ENCODE data around the gene MAP7.

The MAP7 gene

GRCh38 chr6:136582711-136583471 lies 32.7 kb upstream of the MAP7 start:
- in situ Hi-C loops (cut with HindIII; ENCODE audit: low pct_unique_long_range_greater_than_20kb, low sequenced_read_pairs) = no loop called here
- DNase-seq (ENCODE audit: low read depth in 1 of 2, low spot score in 1 of 2) = peak; percentile 11 to 46
- TF ChIP-seq JUND (IDR thresholded peaks at IDR 0.05; ENCODE audit: low read depth) = no peak

GRCh38 chr6:136579800-136580199 lies 29.6 kb upstream of the MAP7 start:
- in situ Hi-C loops (cut with HindIII; ENCODE audit: low pct_unique_long_range_greater_than_20kb, low sequenced_read_pairs) = no loop called here
- TF ChIP-seq JUND (IDR thresholded peaks at IDR 0.05; ENCODE audit: low read depth) = no peak
- no peak for DNase-seq (ENCODE audit: low read depth in 1 of 2, low spot score in 1 of 2)

GRCh38 chr6:136576821-136577220 lies 26.6 kb upstream of the MAP7 start:
- TF ChIP-seq JUND (IDR thresholded peaks at IDR 0.05; ENCODE audit: low read depth) = no peak
- DNase-seq (ENCODE audit: low read depth in 1 of 2, low spot score in 1 of 2) = peak in 1 of 2 experiments; percentile 25
- in situ Hi-C loops (cut with HindIII; ENCODE audit: low pct_unique_long_range_greater_than_20kb, low sequenced_read_pairs) = no loop called here

GRCh38 chr6:136571496-136571895 lies 21.3 kb upstream of the MAP7 start:
- in situ Hi-C loops (cut with HindIII; ENCODE audit: low pct_unique_long_range_greater_than_20kb, low sequenced_read_pairs) = no loop called here

GRCh38 chr6:136571065-136571464 lies 20.8 kb upstream of the MAP7 start:
- DNase-seq (ENCODE audit: low read depth in 1 of 2, low spot score in 1 of 2) = no peak
- in situ Hi-C loops (cut with HindIII; ENCODE audit: low pct_unique_long_range_greater_than_20kb, low sequenced_read_pairs) = no loop called here
- TF ChIP-seq JUND (IDR thresholded peaks at IDR 0.05; ENCODE audit: low read depth) = no peak

More at GRCh38 chr6:136571496-136571895, 21.3 kb upstream of the MAP7 start:
- DNase-seq (ENCODE audit: low read depth in 1 of 2, low spot score in 1 of 2) = no peak
- no peak for TF ChIP-seq JUND (IDR thresholded peaks at IDR 0.05; ENCODE audit: low read depth)

- in situ Hi-C loops (cut with HindIII; ENCODE audit: low pct_unique_long_range_greater_than_20kb, low sequenced_read_pairs) = no loop called here
- no peak for TF ChIP-seq JUND (IDR thresholded peaks at IDR 0.05; ENCODE audit: low read depth)
- DNase-seq (ENCODE audit: low read depth in 1 of 2, low spot score in 1 of 2) = no peak
These were observed 17.9 kb upstream of the MAP7 start for GRCh38 chr6:136568129-136568528.

- DNase-seq (ENCODE audit: low read depth in 1 of 2, low spot score in 1 of 2) = no peak
- no peak for TF ChIP-seq JUND (IDR thresholded peaks at IDR 0.05; ENCODE audit: low read depth)
- in situ Hi-C loops (cut with HindIII; ENCODE audit: low pct_unique_long_range_greater_than_20kb, low sequenced_read_pairs) = no loop called here
These were observed 17.5 kb upstream of the MAP7 start for GRCh38 chr6:136567688-136568087.

- in situ Hi-C loops (cut with HindIII; ENCODE audit: low pct_unique_long_range_greater_than_20kb, low sequenced_read_pairs) = no loop called here
- no peak for DNase-seq (ENCODE audit: low read depth in 1 of 2, low spot score in 1 of 2)
- TF ChIP-seq JUND (IDR thresholded peaks at IDR 0.05; ENCODE audit: low read depth) = no peak
These were observed 16.6 kb upstream of the MAP7 start for GRCh38 chr6:136566851-136567250.

- in situ Hi-C loops (cut with HindIII; ENCODE audit: low pct_unique_long_range_greater_than_20kb, low sequenced_read_pairs) = no loop called here
- peak in 1 of 2 experiments; percentile 71 for DNase-seq (ENCODE audit: low read depth in 1 of 2, low spot score in 1 of 2)
These were observed 15.8 kb upstream of the MAP7 start for GRCh38 chr6:136566007-136566487.

GRCh38 chr6:136564180-136564579 lies 14.0 kb upstream of the MAP7 start:
- TF ChIP-seq JUND (IDR thresholded peaks at IDR 0.05; ENCODE audit: low read depth) = no peak
- in situ Hi-C loops (cut with HindIII; ENCODE audit: low pct_unique_long_range_greater_than_20kb, low sequenced_read_pairs) = no loop called here
- DNase-seq (ENCODE audit: low read depth in 1 of 2, low spot score in 1 of 2) = no peak

More at GRCh38 chr6:136566007-136566487, 15.8 kb upstream of the MAP7 start:
- TF ChIP-seq JUND (IDR thresholded peaks at IDR 0.05; ENCODE audit: low read depth) = no peak

- no peak for DNase-seq (ENCODE audit: low read depth in 1 of 2, low spot score in 1 of 2)
- TF ChIP-seq JUND (IDR thresholded peaks at IDR 0.05; ENCODE audit: low read depth) = no peak
- in situ Hi-C loops (cut with HindIII; ENCODE audit: low pct_unique_long_range_greater_than_20kb, low sequenced_read_pairs) = no loop called here
These were observed 13.3 kb upstream of the MAP7 start for GRCh38 chr6:136563386-136564152.

GRCh38 chr6:136562211-136562610 lies 12.0 kb upstream of the MAP7 start:
- TF ChIP-seq JUND (IDR thresholded peaks at IDR 0.05; ENCODE audit: low read depth) = no peak
- in situ Hi-C loops (cut with HindIII; ENCODE audit: low pct_unique_long_range_greater_than_20kb, low sequenced_read_pairs) = no loop called here

GRCh38 chr6:136553166-136553787 lies 3.1 kb upstream of the MAP7 start:
- no peak for DNase-seq (ENCODE audit: low read depth in 1 of 2, low spot score in 1 of 2)
- in situ Hi-C loops (cut with HindIII; ENCODE audit: low pct_unique_long_range_greater_than_20kb, low sequenced_read_pairs) = no loop called here
- no peak for TF ChIP-seq JUND (IDR thresholded peaks at IDR 0.05; ENCODE audit: low read depth)

More at GRCh38 chr6:136562211-136562610, 12.0 kb upstream of the MAP7 start:
- no peak for DNase-seq (ENCODE audit: low read depth in 1 of 2, low spot score in 1 of 2)

Measured in T47D (cell line).